ENCODE results near the gene COG7.
"Not testable (repeated sequence)": the region's sequence is repeated elsewhere in the genome, so short reads cannot be mapped to it uniquely, and the experiment has no call there.

COG7 gene

GRCh38 chr16:23408242-23408822 lies 44.7 kb downstream of the COG7 start:
- DNase-seq, result no peak

- no peak for DNase-seq
These were observed 45.4 kb downstream of the COG7 start for GRCh38 chr16:23407436-23408127.

- DNase-seq, result no peak
These were observed 46.3 kb downstream of the COG7 start for GRCh38 chr16:23406546-23407240.

GRCh38 chr16:23406024-23406423 lies 47.0 kb downstream of the COG7 start:
- DNase-seq, result no peak

- no peak for DNase-seq
These were observed 49.4 kb downstream of the COG7 start for GRCh38 chr16:23403547-23403946.

GRCh38 chr16:23402100-23402499 lies 50.9 kb downstream of the COG7 start:
- no peak for DNase-seq

- DNase-seq, result no peak
These were observed 51.9 kb downstream of the COG7 start for GRCh38 chr16:23401139-23401538.

GRCh38 chr16:23400447-23400846 lies 52.5 kb downstream of the COG7 start:
- not testable (repeated sequence) for DNase-seq

- DNase-seq, result no peak
These were observed 53.8 kb downstream of the COG7 start for GRCh38 chr16:23398987-23399805.

GRCh38 chr16:23397464-23397863 lies 55.5 kb downstream of the COG7 start:
- no peak for DNase-seq

- no peak for DNase-seq
These were observed 57.3 kb downstream of the COG7 start for GRCh38 chr16:23395732-23396131.

- no peak for DNase-seq
These were observed 58.7 kb downstream of the COG7 start for GRCh38 chr16:23394141-23394831.

- DNase-seq, result no peak
These were observed 60.8 kb downstream of the COG7 start for GRCh38 chr16:23392223-23392600.

- no peak for DNase-seq
These were observed 61.4 kb downstream of the COG7 start for GRCh38 chr16:23391381-23392222.

GRCh38 chr16:23389936-23390335 lies 63.1 kb downstream of the COG7 start:
- DNase-seq, result not testable (repeated sequence)

- DNase-seq, result no peak
These were observed 63.8 kb downstream of the COG7 start for GRCh38 chr16:23389201-23389600.

GRCh38 chr16:23388786-23389185 lies 64.2 kb downstream of the COG7 start:
- no peak for DNase-seq

- DNase-seq, result no peak
These were observed 65.3 kb downstream of the COG7 start for GRCh38 chr16:23387666-23388065.

GRCh38 chr16:23385441-23385840 lies 67.5 kb downstream of the COG7 start:
- DNase-seq, result no peak

GRCh38 chr16:23384878-23385277 lies 68.1 kb downstream of the COG7 start:
- no peak for DNase-seq

GRCh38 chr16:23383881-23384280 lies 69.1 kb downstream of the COG7 start:
- DNase-seq, result no peak

- DNase-seq, result no peak
These were observed 70.7 kb downstream of the COG7 start for GRCh38 chr16:23382279-23382678.

Measured in CD4-positive, alpha-beta T cell treated with Interleukin-1 beta for 1 hour (primary cell).